ENCODE data around the gene PRR3. TPM values are rescaled to one million over a fixed set of nuclear protein-coding genes. Genes with fewer than 3 reads are reported as not detected.

The PRR3 gene
- total and polyA plus RNA-seq, 2 of the 13 experiments (the other 11 are each of a cell fraction or from before 2014, with no cell fraction given) = 14.6 to 21.2 TPM

- no peak for TF ChIP-seq ZNF282 (IDR thresholded peaks at IDR 0.05; ENCODE audit: partially characterized antibody)
- TF ChIP-seq HBP1 (CRISPR knock-in tag; IDR thresholded peaks at IDR 0.05; ENCODE audit: low read depth) = no peak
- TF ChIP-seq SNAPC5 (CRISPR knock-in tag; IDR thresholded peaks at IDR 0.05; ENCODE audit: borderline replicate concordance) = no peak
- TF ChIP-seq ZBTB40 (IDR thresholded peaks at IDR 0.05) = no peak
- peak; percentile 68; the same call in 1 of the 2 replicates for TF ChIP-seq ZBTB40 (CRISPR knock-in tag; IDR thresholded peaks at IDR 0.05)
- TF ChIP-seq RARA (CRISPR knock-in tag; IDR thresholded peaks at IDR 0.05) = no peak; the same call in none of the 2 replicates
- peak; percentile 42; the same call in 1 of the 2 replicates for TF ChIP-seq ZBTB10 (CRISPR knock-in tag; IDR thresholded peaks at IDR 0.05; ENCODE audit: borderline replicate concordance)
- TF ChIP-seq ZNF572 (CRISPR knock-in tag; IDR thresholded peaks at IDR 0.05) = 0 out of 2 replicates have a peak, but pooled peaks have one; percentile 50
- no peak; the same call in 1 of the 2 replicates for TF ChIP-seq ZBTB20 (CRISPR knock-in tag; IDR thresholded peaks at IDR 0.05; ENCODE audit: borderline replicate concordance, low read depth)
- TF ChIP-seq ARNT2 (CRISPR knock-in tag; IDR thresholded peaks at IDR 0.05; ENCODE audit: low read depth) = peak; percentile 76; the same call in 1 of the 2 replicates
- no peak for TF ChIP-seq ZNF326 (CRISPR knock-in tag; IDR thresholded peaks at IDR 0.05; ENCODE audit: borderline replicate concordance)
- peak; percentile 44 for TF ChIP-seq MED1 (CRISPR knock-in tag; IDR thresholded peaks at IDR 0.05)
- TF ChIP-seq ZNF616 (CRISPR knock-in tag; IDR thresholded peaks at IDR 0.05; ENCODE audit: low read depth) = no peak
- TF ChIP-seq NR3C1 (CRISPR knock-in tag; IDR thresholded peaks at IDR 0.05) = no peak
These were observed 809 bp upstream of the PRR3 start, which contains the start of gene GNL1 (continued) for GRCh38 chr6:30556066-30556905.
